ENCODE data around the gene BEST3.

BEST3 gene

GRCh38 chr12:69648476-69648875 lies 50.6 kb downstream of the BEST3 start:
- POLR2A ChIA-PET = no interaction called here
- DNase-seq (ENCODE audit: extremely low spot score) = no peak
- TF ChIP-seq FOXM1 (IDR thresholded peaks at IDR 0.05; ENCODE audit: borderline replicate concordance) = no peak
- no peak for TF ChIP-seq HDGF (IDR thresholded peaks at IDR 0.05; ENCODE audit: borderline replicate concordance)
- no peak for TF ChIP-seq FOXK2 (IDR thresholded peaks at IDR 0.05)
- no peak for TF ChIP-seq SUZ12 (IDR thresholded peaks at IDR 0.05)
- no peak for TF ChIP-seq SP1 (IDR thresholded peaks at IDR 0.05)
- TF ChIP-seq BHLHE40 (IDR thresholded peaks at IDR 0.05; ENCODE audit: borderline replicate concordance) = no peak
- no peak for TF ChIP-seq NFRKB (IDR thresholded peaks at IDR 0.05)
- no peak for TF ChIP-seq CTBP1 (IDR thresholded peaks at IDR 0.05; ENCODE audit: borderline replicate concordance)
- CTCF ChIA-PET = interaction anchor here (2.0 kb wide), 1 partner anchor 9 kb away, joined by 8 read pairs; no protein-coding TSS in a partner anchor

DNA sequence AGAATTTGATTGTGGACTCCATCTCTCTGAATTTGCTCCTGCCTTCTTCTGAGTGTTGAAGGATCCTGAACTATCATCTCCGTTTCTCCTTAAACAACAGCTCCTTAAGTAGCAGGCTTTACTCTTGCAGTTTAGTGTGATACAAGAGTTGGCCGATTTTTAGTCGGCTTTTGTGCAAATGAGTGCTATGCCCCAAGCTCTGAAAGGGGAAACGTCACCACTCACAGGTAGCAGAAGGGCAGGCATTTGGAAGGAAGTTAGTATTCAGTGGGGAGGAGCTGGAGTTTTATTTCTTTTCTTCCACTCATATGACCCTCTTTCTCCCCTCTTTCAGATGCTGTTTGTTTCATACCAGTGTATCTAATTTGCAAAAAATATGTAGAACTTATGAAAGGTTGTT lies 51.9 kb downstream of the BEST3 start:
- ChIA-PET CTCF (interaction anchor here (0.6 kb wide), 1 partner anchor 270 kb away, joined by 4 read pairs; no protein-coding TSS in a partner anchor), POLR2A (no interaction called here)
- TF ChIP-seq ELF4 (IDR thresholded peaks at IDR 0.05) = no peak
- no peak for TF ChIP-seq ZNF384 (IDR thresholded peaks at IDR 0.05)
- TF ChIP-seq FOXK2 (IDR thresholded peaks at IDR 0.05) = no peak
- TF ChIP-seq SP1 (IDR thresholded peaks at IDR 0.05) = no peak
- no peak for TF ChIP-seq L3MBTL2 (conservative IDR thresholded peaks at IDR 0.05)
- no peak for TF ChIP-seq HDGF (IDR thresholded peaks at IDR 0.05; ENCODE audit: borderline replicate concordance)
- TF ChIP-seq PKNOX1 (IDR thresholded peaks at IDR 0.05) = no peak
- TF ChIP-seq FOXA1 (IDR thresholded peaks at IDR 0.05) = no peak
- no peak for TF ChIP-seq NFRKB (IDR thresholded peaks at IDR 0.05)
- no peak for TF ChIP-seq FOXM1 (IDR thresholded peaks at IDR 0.05; ENCODE audit: borderline replicate concordance)
- no peak for TF ChIP-seq BHLHE40 (IDR thresholded peaks at IDR 0.05; ENCODE audit: borderline replicate concordance)
- TF ChIP-seq SUZ12 (IDR thresholded peaks at IDR 0.05) = no peak
- no peak for TF ChIP-seq CTBP1 (IDR thresholded peaks at IDR 0.05; ENCODE audit: borderline replicate concordance)
- TF ChIP-seq TARDBP (IDR thresholded peaks at IDR 0.05) = no peak
- TF ChIP-seq ARNT (IDR thresholded peaks at IDR 0.05) = no peak
- no peak for TF ChIP-seq LEF1 (IDR thresholded peaks at IDR 0.05; ENCODE audit: borderline replicate concordance)
- DNase-seq (ENCODE audit: extremely low spot score) = no peak

DNA sequence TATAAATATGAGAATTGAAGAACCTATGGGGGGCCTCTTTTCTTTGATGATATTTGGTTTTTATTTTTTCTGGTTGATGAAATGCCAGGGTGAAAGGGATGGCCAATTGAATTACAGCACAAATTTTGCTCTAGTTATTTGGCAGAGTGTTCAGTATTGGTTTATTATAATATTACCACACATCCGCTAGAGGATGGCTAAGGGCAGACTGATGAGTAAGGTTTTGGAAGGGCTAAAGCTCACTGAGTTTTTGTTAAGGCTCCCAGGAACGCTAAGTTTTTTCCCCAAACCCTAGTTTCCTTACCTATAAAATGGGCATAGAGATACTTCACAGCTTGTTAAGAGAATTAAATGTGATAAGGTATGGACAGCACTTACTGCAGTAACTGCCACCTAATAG lies 54.1 kb downstream of the BEST3 start:
- ChIA-PET CTCF (no interaction called here), POLR2A (no interaction called here)
- no peak for TF ChIP-seq FOXK2 (IDR thresholded peaks at IDR 0.05)
- no peak for DNase-seq (ENCODE audit: extremely low spot score)

DNA sequence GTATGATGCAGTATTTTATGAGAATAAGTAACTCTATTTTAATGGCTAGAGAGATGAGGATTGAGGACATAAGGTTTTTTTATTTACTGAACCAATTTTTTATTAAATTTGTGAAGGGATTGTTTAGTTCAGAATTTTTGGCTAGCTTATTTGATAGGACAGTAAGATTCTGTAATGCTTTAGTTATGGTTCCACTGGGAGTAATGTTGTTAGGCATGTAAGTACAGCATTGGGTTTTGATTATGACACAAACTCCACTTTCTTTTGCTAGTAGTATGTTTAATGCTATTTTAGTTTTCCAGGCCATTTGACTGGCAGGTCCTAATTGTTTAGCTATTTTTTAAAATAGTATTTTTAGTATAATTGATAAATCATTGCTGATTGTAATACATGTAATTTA lies 54.6 kb downstream of the BEST3 start:
- no peak for DNase-seq (ENCODE audit: extremely low spot score)
- ChIA-PET POLR2A (no interaction called here), CTCF (interaction anchor here (0.6 to 1.0 kb wide), 2 partner anchors 13 to 22 kb away, joined by 3 to 4 read pairs; no protein-coding TSS in a partner anchor)
- TF ChIP-seq TARDBP (IDR thresholded peaks at IDR 0.05) = no peak
- no peak for TF ChIP-seq ELF4 (IDR thresholded peaks at IDR 0.05)
- no peak for TF ChIP-seq LEF1 (IDR thresholded peaks at IDR 0.05; ENCODE audit: borderline replicate concordance)
- TF ChIP-seq HDGF (IDR thresholded peaks at IDR 0.05; ENCODE audit: borderline replicate concordance) = no peak
- no peak for TF ChIP-seq BHLHE40 (IDR thresholded peaks at IDR 0.05; ENCODE audit: borderline replicate concordance)
- no peak for TF ChIP-seq ZNF384 (IDR thresholded peaks at IDR 0.05)
- no peak for TF ChIP-seq FOXM1 (IDR thresholded peaks at IDR 0.05; ENCODE audit: borderline replicate concordance)
- no peak for TF ChIP-seq FOXA1 (IDR thresholded peaks at IDR 0.05)
- TF ChIP-seq NFRKB (IDR thresholded peaks at IDR 0.05) = no peak
- TF ChIP-seq FOXK2 (IDR thresholded peaks at IDR 0.05) = no peak
- TF ChIP-seq CTBP1 (IDR thresholded peaks at IDR 0.05; ENCODE audit: borderline replicate concordance) = no peak
- TF ChIP-seq ARNT (IDR thresholded peaks at IDR 0.05) = no peak

DNA sequence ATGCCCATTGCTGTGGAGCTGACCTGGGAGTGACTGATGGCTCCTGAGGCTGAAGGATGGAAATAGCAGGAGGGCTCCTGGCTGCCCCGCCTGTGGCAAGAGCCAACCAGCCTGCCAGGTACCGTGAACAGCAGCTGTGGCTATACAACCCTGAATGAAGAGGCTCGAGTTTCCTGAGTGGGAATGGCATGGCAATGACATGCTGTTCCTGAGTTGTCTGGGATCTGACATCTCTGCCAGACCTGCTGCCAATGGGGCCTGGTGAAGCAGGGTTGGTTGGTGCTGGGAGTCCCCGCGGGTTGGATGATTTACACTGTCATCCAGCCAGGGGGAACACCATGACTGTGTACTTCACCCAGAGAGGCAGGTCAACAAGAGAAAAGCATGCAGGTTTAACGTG lies 56.6 kb downstream of the BEST3 start:
- CTCF ChIA-PET = no interaction called here
- POLR2A ChIA-PET = no interaction called here
- no peak for TF ChIP-seq ARNT (IDR thresholded peaks at IDR 0.05)
- no peak for TF ChIP-seq SP1 (IDR thresholded peaks at IDR 0.05)
- no peak for TF ChIP-seq NFRKB (IDR thresholded peaks at IDR 0.05)
- TF ChIP-seq FOXA1 (IDR thresholded peaks at IDR 0.05) = no peak
- TF ChIP-seq ELF4 (IDR thresholded peaks at IDR 0.05) = no peak
- TF ChIP-seq ZNF384 (IDR thresholded peaks at IDR 0.05) = no peak
- TF ChIP-seq LEF1 (IDR thresholded peaks at IDR 0.05; ENCODE audit: borderline replicate concordance) = no peak
- TF ChIP-seq HDGF (IDR thresholded peaks at IDR 0.05; ENCODE audit: borderline replicate concordance) = no peak
- no peak for TF ChIP-seq L3MBTL2 (conservative IDR thresholded peaks at IDR 0.05)
- no peak for TF ChIP-seq PKNOX1 (IDR thresholded peaks at IDR 0.05)
- no peak for TF ChIP-seq FOXM1 (IDR thresholded peaks at IDR 0.05; ENCODE audit: borderline replicate concordance)
- no peak for TF ChIP-seq FOXK2 (IDR thresholded peaks at IDR 0.05)
- no peak for TF ChIP-seq CTBP1 (IDR thresholded peaks at IDR 0.05; ENCODE audit: borderline replicate concordance)
- no peak for TF ChIP-seq SUZ12 (IDR thresholded peaks at IDR 0.05)
- no peak for TF ChIP-seq BHLHE40 (IDR thresholded peaks at IDR 0.05; ENCODE audit: borderline replicate concordance)
- no peak for TF ChIP-seq TARDBP (IDR thresholded peaks at IDR 0.05)
- no peak for DNase-seq (ENCODE audit: extremely low spot score)

DNA sequence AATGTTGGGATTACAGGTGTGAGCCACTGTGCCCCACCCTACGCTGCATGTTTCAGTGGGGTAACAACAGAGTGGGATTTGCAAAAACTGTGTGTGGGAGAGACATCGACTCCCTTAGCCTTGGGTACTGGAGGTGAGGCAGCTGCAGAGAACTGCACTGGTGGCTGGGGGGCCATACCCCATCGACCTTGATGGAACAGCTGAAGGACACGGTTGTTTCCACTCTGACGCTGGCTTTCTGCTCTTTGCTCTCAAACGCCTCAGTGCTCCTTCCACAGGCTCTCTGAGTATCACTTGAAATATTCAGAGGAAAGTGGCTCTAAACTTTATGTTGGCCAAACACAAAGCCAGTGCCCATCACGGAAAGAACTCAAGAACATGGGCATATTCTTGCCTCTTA lies 57.6 kb downstream of the BEST3 start:
- no peak for TF ChIP-seq HDGF (IDR thresholded peaks at IDR 0.05; ENCODE audit: borderline replicate concordance)
- no peak for TF ChIP-seq L3MBTL2 (conservative IDR thresholded peaks at IDR 0.05)
- no peak for TF ChIP-seq CTBP1 (IDR thresholded peaks at IDR 0.05; ENCODE audit: borderline replicate concordance)
- TF ChIP-seq FOXK2 (IDR thresholded peaks at IDR 0.05) = no peak
- no peak for TF ChIP-seq ZNF384 (IDR thresholded peaks at IDR 0.05)
- no peak for TF ChIP-seq PKNOX1 (IDR thresholded peaks at IDR 0.05)
- no peak for TF ChIP-seq SP1 (IDR thresholded peaks at IDR 0.05)
- TF ChIP-seq FOXA1 (IDR thresholded peaks at IDR 0.05) = no peak
- TF ChIP-seq NFRKB (IDR thresholded peaks at IDR 0.05) = no peak
- no peak for TF ChIP-seq BHLHE40 (IDR thresholded peaks at IDR 0.05; ENCODE audit: borderline replicate concordance)
- no peak for TF ChIP-seq SUZ12 (IDR thresholded peaks at IDR 0.05)
- no peak for TF ChIP-seq ELF4 (IDR thresholded peaks at IDR 0.05)
- no peak for TF ChIP-seq LEF1 (IDR thresholded peaks at IDR 0.05; ENCODE audit: borderline replicate concordance)
- TF ChIP-seq ARNT (IDR thresholded peaks at IDR 0.05) = no peak
- no peak for TF ChIP-seq TARDBP (IDR thresholded peaks at IDR 0.05)
- TF ChIP-seq FOXM1 (IDR thresholded peaks at IDR 0.05; ENCODE audit: borderline replicate concordance) = no peak
- ChIA-PET POLR2A (no interaction called here), CTCF (no interaction called here)
- no peak for DNase-seq (ENCODE audit: extremely low spot score)
